NT2/D1 (cell line): ENCODE data around the gene HOMER1.

Experiments
- SUZ12 ChIP-seq: IDR thresholded peaks from 2 replicates; pipeline ENCODE4 v1.6.1; 2011; ENCODE audit not compliant: insufficient read length, insufficient read depth; ENCODE audit errors: extremely low read depth
- YY1 ChIP-seq: IDR thresholded peaks from 2 replicates; pipeline ENCODE4 v1.6.1; 2011; ENCODE audit not compliant: insufficient read length, insufficient read depth
- ZNF274 ChIP-seq: IDR thresholded peaks from 2 replicates; pipeline ENCODE4 v1.6.1; 2011; ENCODE audit warnings: mild to moderate bottlenecking, low read depth, low read length

GRCh38 chr5:79513308-79513703 lies 628 bp downstream of the HOMER1 start:
- TF ChIP-seq SUZ12 (no peak), ZNF274 (no peak), YY1 (no peak)
